Suprapubic skin (tissue), 3 donors: ENCODE data around the gene PIGB.

Source experiments
- EP300 ChIP-seq: sonication (generic); formaldehyde crosslinking; IDR thresholded peaks from one replicate; pipeline ENCODE4 v1.6.1; 2017; ENCODE audit warnings: antibody characterized with exemption
- POLR2A ChIP-seq, 2 donors: fragments of 450-650 bp; IDR thresholded peaks; one replicate each; pipeline ENCODE4 v1.6.1; 2017; ENCODE audit warnings: antibody characterized with exemption in 2 of 2, mild to moderate bottlenecking in 2 of 2, moderate library complexity in 2 of 2
- TF ChIP-seq, protein P1 (sequence below), 2 donors: fragments of 200-600 bp in 1 of 2; fragments of 450-650 bp in 1 of 2; sonication (generic) in 1 of 2; IDR thresholded peaks; one replicate each; pipeline ENCODE4 v1.5.1; 2016 to 2019; ENCODE audit warnings: antibody characterized with exemption in 2 of 2, mild to moderate bottlenecking in 1 of 2, moderate library complexity in 1 of 2

DNA sequence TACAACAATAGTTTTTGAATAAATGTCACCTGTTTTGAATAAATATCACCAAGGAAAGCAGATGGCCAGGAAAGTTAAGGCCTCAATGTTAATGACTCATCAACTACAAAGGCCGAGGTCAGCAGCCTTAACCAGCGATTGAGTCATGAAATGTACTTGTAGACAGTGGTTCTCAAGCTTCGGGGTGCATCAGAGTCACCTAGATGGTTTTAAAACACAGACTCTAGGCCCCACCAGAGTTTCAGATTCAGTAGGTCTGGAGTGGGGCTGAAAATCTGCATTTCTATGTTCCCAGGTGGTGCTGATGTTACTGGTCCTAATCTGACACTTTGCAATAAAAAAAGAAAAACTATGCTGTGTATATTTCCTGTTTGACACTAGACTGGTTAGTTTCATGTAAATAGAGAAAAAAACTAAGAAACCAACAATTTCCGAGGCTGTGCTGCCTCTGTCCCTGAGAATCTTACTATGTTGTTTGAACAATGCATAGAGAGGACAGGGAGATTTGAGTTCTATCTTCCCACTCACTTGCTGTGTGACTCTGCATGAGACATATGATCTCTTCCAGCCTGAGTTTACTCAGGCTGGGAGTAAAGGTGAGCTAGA is 39.2 kb upstream of the PIGB start:
- TF ChIP-seq EP300, result no peak
- TF ChIP-seq, protein P1, sequence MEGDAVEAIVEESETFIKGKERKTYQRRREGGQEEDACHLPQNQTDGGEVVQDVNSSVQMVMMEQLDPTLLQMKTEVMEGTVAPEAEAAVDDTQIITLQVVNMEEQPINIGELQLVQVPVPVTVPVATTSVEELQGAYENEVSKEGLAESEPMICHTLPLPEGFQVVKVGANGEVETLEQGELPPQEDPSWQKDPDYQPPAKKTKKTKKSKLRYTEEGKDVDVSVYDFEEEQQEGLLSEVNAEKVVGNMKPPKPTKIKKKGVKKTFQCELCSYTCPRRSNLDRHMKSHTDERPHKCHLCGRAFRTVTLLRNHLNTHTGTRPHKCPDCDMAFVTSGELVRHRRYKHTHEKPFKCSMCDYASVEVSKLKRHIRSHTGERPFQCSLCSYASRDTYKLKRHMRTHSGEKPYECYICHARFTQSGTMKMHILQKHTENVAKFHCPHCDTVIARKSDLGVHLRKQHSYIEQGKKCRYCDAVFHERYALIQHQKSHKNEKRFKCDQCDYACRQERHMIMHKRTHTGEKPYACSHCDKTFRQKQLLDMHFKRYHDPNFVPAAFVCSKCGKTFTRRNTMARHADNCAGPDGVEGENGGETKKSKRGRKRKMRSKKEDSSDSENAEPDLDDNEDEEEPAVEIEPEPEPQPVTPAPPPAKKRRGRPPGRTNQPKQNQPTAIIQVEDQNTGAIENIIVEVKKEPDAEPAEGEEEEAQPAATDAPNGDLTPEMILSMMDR (IDR thresholded peaks at IDR 0.05), result no peak
- TF ChIP-seq POLR2A (IDR thresholded peaks at IDR 0.05), result no peak
